CD14-positive monocyte (primary cell): Measurements from ENCODE around the gene DLX4. TPM values are rescaled to one million over a fixed set of nuclear protein-coding genes. Genes with fewer than 3 reads are reported as not detected.

Source experiments
- DNase-seq, 3 donors: peaks; one replicate each; pipeline ENCODE4 v3.0.0-alpha.2; 2011 to 2022
- H2AFZ ChIP-seq: 2 replicates; pipeline ENCODE4 v1.6.0; 2012; ENCODE audit warnings: mild to moderate bottlenecking, low read depth, low read length, inconsistent platforms; ENCODE audit not compliant: insufficient read depth, poor library complexity, severe bottlenecking
- H3K27ac ChIP-seq, 2 donors: 1 replicate in 1 of 2; 2 replicates in 1 of 2; pipeline ENCODE4 v1.5.1; 2012 to 2013; ENCODE audit warnings: low read length in 2 of 2, control low read depth in 1 of 2, inconsistent platforms in 1 of 2, low read depth in 1 of 2, mild to moderate bottlenecking in 1 of 2
- H3K27me3 ChIP-seq, 2 donors: one replicate each; pipeline versions ENCODE4 v1.6.0 to v1.6.1; 2011 to 2013; ENCODE audit warnings: low read length in 2 of 2; ENCODE audit not compliant: control insufficient read depth in 2 of 2, insufficient read depth in 2 of 2
- H3K36me3 ChIP-seq, 2 donors: replicated peaks in 1 of 2; 1 replicate in 1 of 2; 2 replicates in 1 of 2; pipeline versions ENCODE4 v1.5.1 to v1.6.1; 2012 to 2013; ENCODE audit warnings: low read length in 2 of 2, control low read depth in 1 of 2, inconsistent platforms in 1 of 2, mild to moderate bottlenecking in 1 of 2; ENCODE audit not compliant: insufficient read depth in 2 of 2, control insufficient read depth in 1 of 2
- H3K4me1 ChIP-seq, 2 donors: 1 replicate in 1 of 2; 2 replicates in 1 of 2; pipeline versions ENCODE4 v1.5.1 to v1.6.1; 2012 to 2013; ENCODE audit warnings: low read length in 2 of 2, control low read depth in 1 of 2, inconsistent platforms in 1 of 2, mild to moderate bottlenecking in 1 of 2, moderate library complexity in 1 of 2; ENCODE audit not compliant: insufficient read depth in 2 of 2, control insufficient read depth in 1 of 2
- H3K4me2 ChIP-seq: replicated peaks from 2 replicates; pipeline ENCODE3; 2012; ENCODE audit warnings: low read length, moderate library complexity, mild to moderate bottlenecking; ENCODE audit not compliant: poor library complexity, severe bottlenecking; ENCODE audit errors: extremely low read depth
- H3K4me3 ChIP-seq, 3 experiments: fragments of 200-600 bp in 1 of 3; sonication (generic) in 1 of 3; replicated peaks in 1 of 3; 1 replicate in 2 of 3; 2 replicates in 1 of 3; pipeline ENCODE4 v1.5.1; 2011 to 2013; ENCODE audit warnings: low read length in 3 of 3, mild to moderate bottlenecking in 3 of 3, control low read depth in 2 of 3, low read depth in 2 of 3, inconsistent platforms in 1 of 3, moderate library complexity in 1 of 3
- H3K79me2 ChIP-seq: 2 replicates; pipeline ENCODE4 v1.6.0; 2012; ENCODE audit warnings: mild to moderate bottlenecking, control low read depth, inconsistent platforms, low read length, moderate library complexity; ENCODE audit not compliant: insufficient read depth
- H3K9ac ChIP-seq: 2 replicates; pipeline ENCODE4 v1.6.0; 2017; ENCODE audit warnings: low read length, mild to moderate bottlenecking; ENCODE audit not compliant: insufficient read depth, poor library complexity, severe bottlenecking
- H3K9me3 ChIP-seq, 2 donors: replicated peaks in 1 of 2; 1 replicate in 1 of 2; 2 replicates in 1 of 2; pipeline versions ENCODE4 v1.5.1 to v1.6.1; 2012 to 2013; ENCODE audit warnings: low read length in 2 of 2, control low read depth in 1 of 2; ENCODE audit not compliant: control insufficient read depth in 1 of 2, insufficient read depth in 1 of 2
- H4K20me1 ChIP-seq: 2 replicates; pipeline ENCODE4 v1.6.0; 2012; ENCODE audit warnings: mild to moderate bottlenecking, low read length, control low read depth, moderate library complexity; ENCODE audit not compliant: insufficient read depth
- H3K27ac Mint-ChIP-seq, 7 donors: one replicate each; pipeline ENCODE4 v1.8.0; 2020; ENCODE audit warnings: mild to moderate bottlenecking in 7 of 7, mixed read lengths in 7 of 7, moderate library complexity in 6 of 7, inconsistent platforms in 2 of 7
- H3K27me3 Mint-ChIP-seq, 3 donors: one replicate each; pipeline ENCODE4 v1.8.0; 2021 to 2022; ENCODE audit warnings: low read depth in 3 of 3, mild to moderate bottlenecking in 3 of 3, mixed read lengths in 3 of 3, moderate library complexity in 3 of 3, inconsistent platforms in 1 of 3
- H3K36me3 Mint-ChIP-seq, 2 donors: one replicate each; pipeline ENCODE4 v1.8.0; 2020; ENCODE audit warnings: mixed read lengths in 2 of 2, inconsistent platforms in 1 of 2, mild to moderate bottlenecking in 1 of 2
- H3K4me1 Mint-ChIP-seq: one replicate; pipeline ENCODE4 v1.8.0; 2020; ENCODE audit warnings: mild to moderate bottlenecking, mixed read lengths
- H3K4me3 Mint-ChIP-seq, 2 donors: one replicate each; pipeline ENCODE4 v1.8.0; 2020; ENCODE audit warnings: mild to moderate bottlenecking in 2 of 2, mixed read lengths in 2 of 2, moderate library complexity in 1 of 2
- H3K9me3 Mint-ChIP-seq, 7 donors: one replicate each; pipeline ENCODE4 v1.8.0; 2020 to 2022; ENCODE audit warnings: mixed read lengths in 7 of 7, mild to moderate bottlenecking in 6 of 7, moderate library complexity in 6 of 7, inconsistent platforms in 2 of 7
- CTCF ChIP-seq: fragments of 200-600 bp; IDR thresholded peaks from one replicate; pipeline ENCODE4 v1.8.0; 2022; ENCODE audit warnings: antibody characterized with exemption, mild to moderate bottlenecking
- WGBS: methylation state at CpG from one replicate; pipeline ENCODE4 v1.1.5; 2013; ENCODE audit warnings: missing lambda C conversion rate; ENCODE audit not compliant: insufficient coverage; 5-methylcytosine and 5-hydroxymethylcytosine counted together
- intact Hi-C, 2 donors: fragments of 100-400 bp; cut with micrococcal nuclease; formaldehyde crosslinking; loops; one replicate each; pipeline versions ENCODE4 v1.15.0 to v1.15.1; 2023
- polyA plus RNA-seq, 3 donors: library from polyadenylated mRNA; depleted of rRNA in 1 of 3; unstranded in 2 of 3; stranded (reverse) in 1 of 3; fragments of 300-500 nt in 2 of 3; fragments of >200 nt in 1 of 3; fragmentation: Illumina TruSeq in 2 of 3; gene quantifications; 1 replicate in 2 of 3; 2 replicates in 1 of 3; pipeline ENCODE4 v1.2.3, GENCODE V29; 2012 to 2021

DLX4 gene
- polyA plus RNA-seq, 3 donors = 0.20 to 3.5 TPM; not detected in 1

GRCh38 chr17:49952912-49953497 is 16.0 kb upstream of the DLX4 start:
- H3K79me2 ChIP-seq = no peaks in the 10 kb centered on the region
- H3K9ac ChIP-seq = no peak overlapping the region
- WGBS = 69% methylated on average over 4 of the region's 8 CpGs
- peaks cover 7 to 57% of the 10 kb centered on the region in 2 donors for H3K27me3 ChIP-seq
- H3K9me3 ChIP-seq = no peaks in the 10 kb centered on the region
- no peak overlapping the region for H3K4me3 ChIP-seq
- no peak overlapping the region for H2AFZ ChIP-seq
- no peaks in the 10 kb centered on the region for H3K36me3 ChIP-seq
- no peaks in the 10 kb centered on the region for H4K20me1 ChIP-seq
- Mint-ChIP-seq H3K27ac (peak overlapping the region in 1 of 7 donors; percentile 53), H3K4me3 (peak overlapping the region in 1 of 2 donors; percentile 46), H3K4me1 (peaks cover 6% of the 10 kb centered on the region), H3K36me3 (no peaks in the 10 kb centered on the region), H3K9me3 (peaks cover 0 to 4% (median 0%) of the 10 kb centered on the region in 7 donors), H3K27me3 (peaks cover 53 to 78% (median 64%) of the 10 kb centered on the region in 3 donors)
- DNase-seq = no peak
- H3K4me1 ChIP-seq = no peaks in the 10 kb centered on the region
- intact Hi-C loops = loop anchor here (1.0 kb wide), 2 partner anchors 43 to 45 kb away; no protein-coding TSS in a partner anchor
- no peak overlapping the region for H3K27ac ChIP-seq
- H3K4me2 ChIP-seq = no peak overlapping the region
- TF ChIP-seq CTCF = no peak

GRCh38 chr17:49955157-49955556 is 13.8 kb upstream of the DLX4 start:
- Histone ChIP-seq H3K27me3 (peaks cover 7 to 56% of the 10 kb centered on the region in 2 donors), H3K9ac (no peak overlapping the region), H2AFZ (no peak overlapping the region), H3K27ac (no peak overlapping the region), H4K20me1 (no peaks in the 10 kb centered on the region), H3K36me3 (no peaks in the 10 kb centered on the region), H3K4me3 (no peak overlapping the region), H3K4me1 (peaks cover 0 to 4% of the 10 kb centered on the region in 2 donors), H3K4me2 (no peak overlapping the region), H3K79me2 (no peaks in the 10 kb centered on the region), H3K9me3 (no peaks in the 10 kb centered on the region)
- intact Hi-C loops = loop anchor here in 1 of 2 donors (5.0 kb wide), 1 partner anchor 73 kb away; no protein-coding TSS in a partner anchor
- TF ChIP-seq CTCF = no peak
- WGBS = 67% methylated on average over 1 of the region's 1 CpG
- H3K27ac Mint-ChIP-seq = no peak overlapping the region
- H3K9me3 Mint-ChIP-seq = peaks cover 0 to 7% (median 1%) of the 10 kb centered on the region in 7 donors
- peaks cover 13% of the 10 kb centered on the region for H3K4me1 Mint-ChIP-seq
- DNase-seq = no peak
- no peak overlapping the region for H3K4me3 Mint-ChIP-seq
- peaks cover 46 to 84% (median 60%) of the 10 kb centered on the region in 3 donors for H3K27me3 Mint-ChIP-seq
- H3K36me3 Mint-ChIP-seq = no peaks in the 10 kb centered on the region
